Sigmoid colon (tissue), 7 donors: ENCODE measurements around the gene IMMP2L. TPM values are rescaled to one million over a fixed set of nuclear protein-coding genes. Genes with fewer than 3 reads are reported as not detected.

Experiments
- DNase-seq: peaks from one replicate; pipeline ENCODE4 v3.0.0-alpha.2; 2019
- H3K27ac ChIP-seq, 4 donors: fragments of 200-600 bp; sonication (generic); one replicate each; pipeline ENCODE4 v1.5.1; 2016 to 2019; ENCODE audit warnings: mild to moderate bottlenecking in 1 of 4
- H3K27me3 ChIP-seq, 3 donors: fragments of 200-600 bp; sonication (generic); one replicate each; pipeline ENCODE4 v1.5.1; 2019; ENCODE audit warnings: mild to moderate bottlenecking in 1 of 3
- H3K36me3 ChIP-seq, 4 donors: fragments of 200-600 bp; sonication (generic); one replicate each; pipeline ENCODE4 v1.5.1; 2016 to 2019
- H3K4me1 ChIP-seq, 4 donors: fragments of 200-600 bp; sonication (generic); one replicate each; pipeline ENCODE4 v1.5.1; 2017 to 2019
- H3K4me3 ChIP-seq, 4 donors: fragments of 200-600 bp; sonication (generic); one replicate each; pipeline ENCODE4 v1.5.1; 2017 to 2019; ENCODE audit warnings: mild to moderate bottlenecking in 2 of 4, moderate library complexity in 1 of 4
- H3K9me3 ChIP-seq, 4 donors: fragments of 200-600 bp in 3 of 4; sonication (generic) in 3 of 4; one replicate each; pipeline versions ENCODE4 v1.5.1 to v1.6.1; 2013 to 2019
- CTCF ChIP-seq, 4 experiments: fragments of 450-650 bp in 3 of 4; fragments of 200-600 bp in 1 of 4; IDR thresholded peaks; one replicate each; pipeline ENCODE4 v1.5.1; 2016 to 2019; ENCODE audit warnings: antibody characterized with exemption in 4 of 4, mild to moderate bottlenecking in 3 of 4, moderate library complexity in 2 of 4
- EP300 ChIP-seq, 4 donors: sonication (generic); formaldehyde crosslinking; IDR thresholded peaks; one replicate each; pipeline ENCODE4 v1.6.1; 2017; ENCODE audit warnings: antibody characterized with exemption in 4 of 4
- POLR2A ChIP-seq, 2 donors: fragments of 450-650 bp; IDR thresholded peaks; one replicate each; pipeline ENCODE4 v1.6.1; 2016; ENCODE audit warnings: antibody characterized with exemption in 2 of 2, mild to moderate bottlenecking in 2 of 2, moderate library complexity in 2 of 2
- POLR2AphosphoS5 ChIP-seq, 4 donors: sonication (generic); formaldehyde crosslinking; IDR thresholded peaks; one replicate each; pipeline ENCODE4 v1.6.1; 2017; ENCODE audit warnings: antibody characterized with exemption in 4 of 4
- WGBS, 2 donors: extraction: QIAGEN DNeasy Blood & Tissue Kit; methylation state at CpG; one replicate each; pipeline ENCODE4 v1.1.7; 2013; 5-methylcytosine and 5-hydroxymethylcytosine counted together
- intact Hi-C: fragments of 100-400 bp; cut with DNase I; formaldehyde crosslinking; loops from one replicate; pipeline ENCODE4 v1.15.1; 2023
- polyA plus RNA-seq, 3 donors: library from polyadenylated mRNA; stranded (reverse); fragments of 200-250 nt; gene quantifications; one replicate each; pipeline ENCODE4 v1.2.3, GENCODE V29; 2013
- total RNA-seq, 4 donors: library from RNA; depleted of rRNA; stranded (reverse); fragments of >200 nt; gene quantifications; one replicate each; pipeline ENCODE4 v1.1.0, GENCODE V29; 2016
- donor health status: healthy with polysubstance abuse.
- donor health status: Bipolar disorder and iron deficiency.
- donor health status: healthy.

Gene IMMP2L
- total and polyA plus RNA-seq, 7 donors = 2.5 to 57.9 (median 18.5) TPM

- H3K4me3 ChIP-seq = no peak overlapping the region
- no peaks in the 10 kb centered on the region for H3K27me3 ChIP-seq
- peaks cover 0 to 5% (median 0%) of the 10 kb centered on the region in 4 donors for H3K4me1 ChIP-seq
- no peak for DNase-seq
- no peaks in the 10 kb centered on the region for H3K36me3 ChIP-seq
- WGBS, 2 donors = 70 to 91% methylated on average over 3 of the region's 3 CpGs
- intact Hi-C loops = no loop called here
- no peak for TF ChIP-seq EP300 (IDR thresholded peaks at IDR 0.05)
- TF ChIP-seq POLR2A (IDR thresholded peaks at IDR 0.05) = no peak
- TF ChIP-seq CTCF (IDR thresholded peaks at IDR 0.05) = no peak
- TF ChIP-seq POLR2AphosphoS5 (IDR thresholded peaks at IDR 0.05) = no peak
- H3K27ac ChIP-seq = no peak overlapping the region
- no peaks in the 10 kb centered on the region for H3K9me3 ChIP-seq
These were observed 457.6 kb downstream of the IMMP2L start for GRCh38 chr7:111104710-111105109.

GRCh38 chr7:111103678-111104274 is 458.5 kb downstream of the IMMP2L start:
- no peak overlapping the region for H3K4me3 ChIP-seq
- 85 to 92% methylated on average over 4 of the region's 4 CpGs for WGBS, 2 donors
- no peaks in the 10 kb centered on the region for H3K9me3 ChIP-seq
- no peak for DNase-seq
- intact Hi-C loops = no loop called here
- peaks cover 0 to 5% (median 0%) of the 10 kb centered on the region in 4 donors for H3K4me1 ChIP-seq
- no peaks in the 10 kb centered on the region for H3K27me3 ChIP-seq
- no peak overlapping the region for H3K27ac ChIP-seq
- no peak for TF ChIP-seq POLR2AphosphoS5 (IDR thresholded peaks at IDR 0.05)
- no peak for TF ChIP-seq EP300 (IDR thresholded peaks at IDR 0.05)
- TF ChIP-seq CTCF (IDR thresholded peaks at IDR 0.05) = no peak
- no peak for TF ChIP-seq POLR2A (IDR thresholded peaks at IDR 0.05)
- H3K36me3 ChIP-seq = no peaks in the 10 kb centered on the region

GRCh38 chr7:111103136-111103535 is 459.2 kb downstream of the IMMP2L start:
- TF ChIP-seq POLR2A (IDR thresholded peaks at IDR 0.05) = no peak
- TF ChIP-seq CTCF (IDR thresholded peaks at IDR 0.05) = no peak
- no peak for TF ChIP-seq POLR2AphosphoS5 (IDR thresholded peaks at IDR 0.05)
- TF ChIP-seq EP300 (IDR thresholded peaks at IDR 0.05) = no peak
- 95 to 96% methylated on average over 4 of the region's 4 CpGs for WGBS, 2 donors
- H3K4me3 ChIP-seq = no peak overlapping the region
- H3K27ac ChIP-seq = no peak overlapping the region
- intact Hi-C loops = no loop called here
- no peaks in the 10 kb centered on the region for H3K9me3 ChIP-seq
- H3K4me1 ChIP-seq = peaks cover 0 to 5% (median 0%) of the 10 kb centered on the region in 4 donors
- no peaks in the 10 kb centered on the region for H3K27me3 ChIP-seq
- H3K36me3 ChIP-seq = no peaks in the 10 kb centered on the region
- no peak for DNase-seq

GRCh38 chr7:111101856-111102646 is 460.2 kb downstream of the IMMP2L start:
- no peaks in the 10 kb centered on the region for H3K9me3 ChIP-seq
- H3K27ac ChIP-seq = no peak overlapping the region
- no peaks in the 10 kb centered on the region for H3K27me3 ChIP-seq
- TF ChIP-seq EP300 (IDR thresholded peaks at IDR 0.05) = no peak
- TF ChIP-seq CTCF (IDR thresholded peaks at IDR 0.05) = no peak
- no peak for TF ChIP-seq POLR2AphosphoS5 (IDR thresholded peaks at IDR 0.05)
- no peak for TF ChIP-seq POLR2A (IDR thresholded peaks at IDR 0.05)
- no peak overlapping the region for H3K4me3 ChIP-seq
- H3K4me1 ChIP-seq = no peaks in the 10 kb centered on the region
- H3K36me3 ChIP-seq = no peaks in the 10 kb centered on the region
- no peak for DNase-seq
- intact Hi-C loops = no loop called here
- WGBS, 2 donors = 97 to 99% methylated on average over 1 of the region's 1 CpG
